CD14-positive monocyte (primary cell): ENCODE measurements around the gene SLC22A6. TPM values are rescaled to one million over a fixed set of nuclear protein-coding genes. Genes with fewer than 3 reads are reported as not detected.
A peak's percentile ranks its signal among the peaks of the same experiment; 100 is the strongest.

Experiments used
- DNase-seq, 3 donors: peaks; one replicate each; pipeline ENCODE4 v3.0.0-alpha.2; 2011 to 2022
- H2AFZ ChIP-seq: 2 replicates; pipeline ENCODE4 v1.6.0; 2012; ENCODE audit warnings: mild to moderate bottlenecking, low read depth, low read length, inconsistent platforms; ENCODE audit not compliant: insufficient read depth, poor library complexity, severe bottlenecking
- H3K27ac ChIP-seq, 2 donors: 1 replicate in 1 of 2; 2 replicates in 1 of 2; pipeline ENCODE4 v1.5.1; 2012 to 2013; ENCODE audit warnings: low read length in 2 of 2, control low read depth in 1 of 2, inconsistent platforms in 1 of 2, low read depth in 1 of 2, mild to moderate bottlenecking in 1 of 2
- H3K27me3 ChIP-seq, 2 donors: one replicate each; pipeline versions ENCODE4 v1.6.0 to v1.6.1; 2011 to 2013; ENCODE audit warnings: low read length in 2 of 2; ENCODE audit not compliant: control insufficient read depth in 2 of 2, insufficient read depth in 2 of 2
- H3K36me3 ChIP-seq, 2 donors: replicated peaks in 1 of 2; 1 replicate in 1 of 2; 2 replicates in 1 of 2; pipeline versions ENCODE4 v1.5.1 to v1.6.1; 2012 to 2013; ENCODE audit warnings: low read length in 2 of 2, control low read depth in 1 of 2, inconsistent platforms in 1 of 2, mild to moderate bottlenecking in 1 of 2; ENCODE audit not compliant: insufficient read depth in 2 of 2, control insufficient read depth in 1 of 2
- H3K4me1 ChIP-seq, 2 donors: 1 replicate in 1 of 2; 2 replicates in 1 of 2; pipeline versions ENCODE4 v1.5.1 to v1.6.1; 2012 to 2013; ENCODE audit warnings: low read length in 2 of 2, control low read depth in 1 of 2, inconsistent platforms in 1 of 2, mild to moderate bottlenecking in 1 of 2, moderate library complexity in 1 of 2; ENCODE audit not compliant: insufficient read depth in 2 of 2, control insufficient read depth in 1 of 2
- H3K4me2 ChIP-seq: replicated peaks from 2 replicates; pipeline ENCODE3; 2012; ENCODE audit warnings: low read length, moderate library complexity, mild to moderate bottlenecking; ENCODE audit not compliant: poor library complexity, severe bottlenecking; ENCODE audit errors: extremely low read depth
- H3K4me3 ChIP-seq, 3 experiments: fragments of 200-600 bp in 1 of 3; sonication (generic) in 1 of 3; replicated peaks in 1 of 3; 1 replicate in 2 of 3; 2 replicates in 1 of 3; pipeline ENCODE4 v1.5.1; 2011 to 2013; ENCODE audit warnings: low read length in 3 of 3, mild to moderate bottlenecking in 3 of 3, control low read depth in 2 of 3, low read depth in 2 of 3, inconsistent platforms in 1 of 3, moderate library complexity in 1 of 3
- H3K79me2 ChIP-seq: 2 replicates; pipeline ENCODE4 v1.6.0; 2012; ENCODE audit warnings: mild to moderate bottlenecking, control low read depth, inconsistent platforms, low read length, moderate library complexity; ENCODE audit not compliant: insufficient read depth
- H3K9ac ChIP-seq: 2 replicates; pipeline ENCODE4 v1.6.0; 2017; ENCODE audit warnings: low read length, mild to moderate bottlenecking; ENCODE audit not compliant: insufficient read depth, poor library complexity, severe bottlenecking
- H3K9me3 ChIP-seq, 2 donors: replicated peaks in 1 of 2; 1 replicate in 1 of 2; 2 replicates in 1 of 2; pipeline versions ENCODE4 v1.5.1 to v1.6.1; 2012 to 2013; ENCODE audit warnings: low read length in 2 of 2, control low read depth in 1 of 2; ENCODE audit not compliant: control insufficient read depth in 1 of 2, insufficient read depth in 1 of 2
- H4K20me1 ChIP-seq: 2 replicates; pipeline ENCODE4 v1.6.0; 2012; ENCODE audit warnings: mild to moderate bottlenecking, low read length, control low read depth, moderate library complexity; ENCODE audit not compliant: insufficient read depth
- H3K27ac Mint-ChIP-seq, 7 donors: one replicate each; pipeline ENCODE4 v1.8.0; 2020; ENCODE audit warnings: mild to moderate bottlenecking in 7 of 7, mixed read lengths in 7 of 7, moderate library complexity in 6 of 7, inconsistent platforms in 2 of 7
- H3K27me3 Mint-ChIP-seq, 3 donors: one replicate each; pipeline ENCODE4 v1.8.0; 2021 to 2022; ENCODE audit warnings: low read depth in 3 of 3, mild to moderate bottlenecking in 3 of 3, mixed read lengths in 3 of 3, moderate library complexity in 3 of 3, inconsistent platforms in 1 of 3
- H3K36me3 Mint-ChIP-seq, 2 donors: one replicate each; pipeline ENCODE4 v1.8.0; 2020; ENCODE audit warnings: mixed read lengths in 2 of 2, inconsistent platforms in 1 of 2, mild to moderate bottlenecking in 1 of 2
- H3K4me1 Mint-ChIP-seq: one replicate; pipeline ENCODE4 v1.8.0; 2020; ENCODE audit warnings: mild to moderate bottlenecking, mixed read lengths
- H3K4me3 Mint-ChIP-seq, 2 donors: one replicate each; pipeline ENCODE4 v1.8.0; 2020; ENCODE audit warnings: mild to moderate bottlenecking in 2 of 2, mixed read lengths in 2 of 2, moderate library complexity in 1 of 2
- H3K9me3 Mint-ChIP-seq, 7 donors: one replicate each; pipeline ENCODE4 v1.8.0; 2020 to 2022; ENCODE audit warnings: mixed read lengths in 7 of 7, mild to moderate bottlenecking in 6 of 7, moderate library complexity in 6 of 7, inconsistent platforms in 2 of 7
- CTCF ChIP-seq: fragments of 200-600 bp; IDR thresholded peaks from one replicate; pipeline ENCODE4 v1.8.0; 2022; ENCODE audit warnings: antibody characterized with exemption, mild to moderate bottlenecking
- WGBS: methylation state at CpG from one replicate; pipeline ENCODE4 v1.1.5; 2013; ENCODE audit warnings: missing lambda C conversion rate; ENCODE audit not compliant: insufficient coverage; 5-methylcytosine and 5-hydroxymethylcytosine counted together
- intact Hi-C, 2 donors: fragments of 100-400 bp; cut with micrococcal nuclease; formaldehyde crosslinking; loops; one replicate each; pipeline versions ENCODE4 v1.15.0 to v1.15.1; 2023
- polyA plus RNA-seq, 3 donors: library from polyadenylated mRNA; depleted of rRNA in 1 of 3; unstranded in 2 of 3; stranded (reverse) in 1 of 3; fragments of 300-500 nt in 2 of 3; fragments of >200 nt in 1 of 3; fragmentation: Illumina TruSeq in 2 of 3; gene quantifications; 1 replicate in 2 of 3; 2 replicates in 1 of 3; pipeline ENCODE4 v1.2.3, GENCODE V29; 2012 to 2021

The SLC22A6 gene
- polyA plus RNA-seq, 3 donors = not detected

- peaks cover 10% of the 10 kb centered on the region for H3K4me1 Mint-ChIP-seq
- no peak for DNase-seq
- H3K27me3 Mint-ChIP-seq = peaks cover 45 to 55% (median 55%) of the 10 kb centered on the region in 3 donors
- H3K4me2 ChIP-seq = no peak overlapping the region
- H4K20me1 ChIP-seq = no peaks in the 10 kb centered on the region
- TF ChIP-seq CTCF = no peak
- WGBS = 60% methylated on average over 1 of the region's 1 CpG
- no peak overlapping the region for H2AFZ ChIP-seq
- H3K4me3 ChIP-seq = no peak overlapping the region
- H3K9me3 ChIP-seq = peaks cover 0 to 21% of the 10 kb centered on the region in 2 donors
- H3K27ac ChIP-seq = no peak overlapping the region
- peak overlapping the region in 1 of 7 donors; percentile 2 for H3K27ac Mint-ChIP-seq
- no peaks in the 10 kb centered on the region for H3K79me2 ChIP-seq
- H3K36me3 ChIP-seq = no peaks in the 10 kb centered on the region
- peaks cover 27 to 46% of the 10 kb centered on the region in 2 donors for H3K27me3 ChIP-seq
- H3K4me1 ChIP-seq = peaks cover 2 to 10% of the 10 kb centered on the region in 2 donors
- no peak overlapping the region for H3K9ac ChIP-seq
- H3K4me3 Mint-ChIP-seq = no peak overlapping the region
- H3K9me3 Mint-ChIP-seq = peaks cover 0 to 4% (median 3%) of the 10 kb centered on the region in 7 donors
- intact Hi-C loops = no loop called here
- no peaks in the 10 kb centered on the region for H3K36me3 Mint-ChIP-seq
These were observed 54.1 kb downstream of the SLC22A6 start for GRCh38 chr11:62930666-62931065.

GRCh38 chr11:62930157-62930556, 54.6 kb downstream of the SLC22A6 start:
- H3K9me3 Mint-ChIP-seq = peaks cover 0 to 7% (median 3%) of the 10 kb centered on the region in 7 donors
- H3K27ac ChIP-seq = no peak overlapping the region
- no peak for DNase-seq
- H3K36me3 Mint-ChIP-seq = no peaks in the 10 kb centered on the region
- TF ChIP-seq CTCF = no peak
- no peak overlapping the region for H2AFZ ChIP-seq
- H3K9me3 ChIP-seq = peaks cover 0 to 21% of the 10 kb centered on the region in 2 donors
- H3K79me2 ChIP-seq = no peaks in the 10 kb centered on the region
- H3K4me1 ChIP-seq = peaks cover 3 to 12% of the 10 kb centered on the region in 2 donors
- H3K27me3 ChIP-seq = peaks cover 30 to 51% of the 10 kb centered on the region in 2 donors
- no peak overlapping the region for H3K9ac ChIP-seq
- no peaks in the 10 kb centered on the region for H3K36me3 ChIP-seq
- peak overlapping the region in 1 of 7 donors; percentile 43 for H3K27ac Mint-ChIP-seq
- H3K4me2 ChIP-seq = no peak overlapping the region
- intact Hi-C loops = no loop called here
- 100% methylated on average over 1 of the region's 4 CpGs for WGBS
- peaks cover 14% of the 10 kb centered on the region for H3K4me1 Mint-ChIP-seq
- no peak overlapping the region for H3K4me3 ChIP-seq
- H3K27me3 Mint-ChIP-seq = peaks cover 50 to 61% (median 60%) of the 10 kb centered on the region in 3 donors
- H3K4me3 Mint-ChIP-seq = no peak overlapping the region
- no peaks in the 10 kb centered on the region for H4K20me1 ChIP-seq
